ENCODE results near the gene SNX9.

The SNX9 gene

GRCh38 chr6:157786221-157786620 lies 36.8 kb upstream of the SNX9 start:
- no peak overlapping the region for H2BK5ac ChIP-seq (ENCODE audit: low read depth, low read length, poor library complexity, severe bottlenecking)
- 91% methylated on average over 1 of the region's 3 CpGs for WGBS
- H3K4ac ChIP-seq (ENCODE audit: low read depth in 1 of 2, low read length in 2 of 2): no peak overlapping the region
- H3K27ac ChIP-seq (ENCODE audit: low read length, poor library complexity, severe bottlenecking): no peak overlapping the region
- H2BK120ac ChIP-seq (ENCODE audit: low read depth, low read length): no peak overlapping the region
- no peak overlapping the region for H2BK15ac ChIP-seq (ENCODE audit: low read depth, poor library complexity, severe bottlenecking)
- H4K8ac ChIP-seq (ENCODE audit: low read length): no peak overlapping the region
- no peak for DNase-seq
- H2BK12ac ChIP-seq (ENCODE audit: low read length in 2 of 2): no peak overlapping the region
- no peak overlapping the region for H3K18ac ChIP-seq (ENCODE audit: low read depth in 1 of 2, low read length in 2 of 2)
- peaks cover 1% of the 10 kb centered on the region for H3K4me1 ChIP-seq (ENCODE audit: control insufficient read depth, insufficient read depth, low read depth, low read length)
- H3K9ac ChIP-seq (ENCODE audit: low read length): no peak overlapping the region
- H2AFZ ChIP-seq (ENCODE audit: low read depth, low read length): no peak overlapping the region
- H3K14ac ChIP-seq (ENCODE audit: low read length in 2 of 2): no peak overlapping the region
- no peak overlapping the region for H3K4me3 ChIP-seq (ENCODE audit: insufficient read depth in 1 of 2, low read depth in 1 of 2, low read length in 2 of 2)
- H3K4me2 ChIP-seq (ENCODE audit: low read length, poor library complexity, severe bottlenecking): no peak overlapping the region
- peaks cover 0 to 9% of the 10 kb centered on the region in 2 experiments for H3K36me3 ChIP-seq (ENCODE audit: control insufficient read depth in 1 of 2, insufficient read depth in 2 of 2, low read depth in 1 of 2, low read length in 2 of 2)
- no peaks in the 10 kb centered on the region for H3K27me3 ChIP-seq (ENCODE audit: control insufficient read depth in 1 of 2, insufficient read depth in 1 of 2, low read length in 2 of 2)
- no peaks in the 10 kb centered on the region for H3K79me1 ChIP-seq (replicated peaks; ENCODE audit: low read length, poor library complexity, severe bottlenecking)
- no peak overlapping the region for H4K91ac ChIP-seq (ENCODE audit: low read length)
- H3K23ac ChIP-seq (ENCODE audit: low read length in 2 of 2): no peak overlapping the region
- H3K9me3 ChIP-seq (ENCODE audit: control insufficient read depth, low read length): no peaks in the 10 kb centered on the region
- no peak overlapping the region for H2AK5ac ChIP-seq (ENCODE audit: low read length, severe bottlenecking)

- Histone ChIP-seq H2AFZ (ENCODE audit: low read depth, low read length) (no peak overlapping the region), H3K9ac (ENCODE audit: low read length) (peak overlapping the region; percentile 62), H3K36me3 (ENCODE audit: control insufficient read depth in 1 of 2, insufficient read depth in 2 of 2, low read depth in 1 of 2, low read length in 2 of 2) (peaks cover 0 to 5% of the 10 kb centered on the region in 2 experiments), H4K91ac (ENCODE audit: low read length) (no peak overlapping the region), H3K9me3 (ENCODE audit: control insufficient read depth, low read length) (no peaks in the 10 kb centered on the region), H2BK5ac (ENCODE audit: low read depth, low read length, poor library complexity, severe bottlenecking) (no peak overlapping the region), H2BK15ac (ENCODE audit: low read depth, poor library complexity, severe bottlenecking) (no peak overlapping the region), H2BK120ac (ENCODE audit: low read depth, low read length) (no peak overlapping the region), H2BK12ac (ENCODE audit: low read length in 2 of 2) (no peak overlapping the region), H3K27me3 (ENCODE audit: control insufficient read depth in 1 of 2, insufficient read depth in 1 of 2, low read length in 2 of 2) (no peaks in the 10 kb centered on the region), H3K27ac (ENCODE audit: low read length, poor library complexity, severe bottlenecking) (no peak overlapping the region), H4K8ac (ENCODE audit: low read length) (no peak overlapping the region), H3K79me1 (replicated peaks; ENCODE audit: low read length, poor library complexity, severe bottlenecking) (no peaks in the 10 kb centered on the region), H3K4me2 (ENCODE audit: low read length, poor library complexity, severe bottlenecking) (no peak overlapping the region), H3K4me1 (ENCODE audit: control insufficient read depth, insufficient read depth, low read depth, low read length) (peaks cover 1% of the 10 kb centered on the region), H3K14ac (ENCODE audit: low read length in 2 of 2) (no peak overlapping the region), H3K4ac (ENCODE audit: low read depth in 1 of 2, low read length in 2 of 2) (no peak overlapping the region), H3K23ac (ENCODE audit: low read length in 2 of 2) (no peak overlapping the region), H3K4me3 (ENCODE audit: insufficient read depth in 1 of 2, low read depth in 1 of 2, low read length in 2 of 2) (peak overlapping the region in 1 of 2 experiments; percentile 31), H2AK5ac (ENCODE audit: low read length, severe bottlenecking) (no peak overlapping the region), H3K18ac (ENCODE audit: low read depth in 1 of 2, low read length in 2 of 2) (no peak overlapping the region)
- no peak for DNase-seq
- 100% methylated on average over 1 of the region's 1 CpG for WGBS
Observed at GRCh38 chr6:157787080-157787479, 36.0 kb upstream of the SNX9 start.

GRCh38 chr6:157788180-157788579 lies 34.9 kb upstream of the SNX9 start:
- Histone ChIP-seq H3K27ac (ENCODE audit: low read length, poor library complexity, severe bottlenecking) (no peak overlapping the region), H2BK5ac (ENCODE audit: low read depth, low read length, poor library complexity, severe bottlenecking) (no peak overlapping the region), H3K4me2 (ENCODE audit: low read length, poor library complexity, severe bottlenecking) (no peak overlapping the region), H3K9ac (ENCODE audit: low read length) (no peak overlapping the region), H3K4me1 (ENCODE audit: control insufficient read depth, insufficient read depth, low read depth, low read length) (peaks cover 1% of the 10 kb centered on the region), H2AK5ac (ENCODE audit: low read length, severe bottlenecking) (no peak overlapping the region), H3K14ac (ENCODE audit: low read length in 2 of 2) (no peak overlapping the region), H3K4me3 (ENCODE audit: insufficient read depth in 1 of 2, low read depth in 1 of 2, low read length in 2 of 2) (no peak overlapping the region), H2AFZ (ENCODE audit: low read depth, low read length) (no peak overlapping the region), H3K9me3 (ENCODE audit: control insufficient read depth, low read length) (no peaks in the 10 kb centered on the region), H4K8ac (ENCODE audit: low read length) (no peak overlapping the region), H2BK120ac (ENCODE audit: low read depth, low read length) (no peak overlapping the region), H3K23ac (ENCODE audit: low read length in 2 of 2) (no peak overlapping the region), H3K27me3 (ENCODE audit: control insufficient read depth in 1 of 2, insufficient read depth in 1 of 2, low read length in 2 of 2) (no peaks in the 10 kb centered on the region), H3K79me1 (replicated peaks; ENCODE audit: low read length, poor library complexity, severe bottlenecking) (no peaks in the 10 kb centered on the region), H3K18ac (ENCODE audit: low read depth in 1 of 2, low read length in 2 of 2) (no peak overlapping the region), H4K91ac (ENCODE audit: low read length) (no peak overlapping the region), H2BK15ac (ENCODE audit: low read depth, poor library complexity, severe bottlenecking) (no peak overlapping the region), H3K4ac (ENCODE audit: low read depth in 1 of 2, low read length in 2 of 2) (no peak overlapping the region), H3K36me3 (ENCODE audit: control insufficient read depth in 1 of 2, insufficient read depth in 2 of 2, low read depth in 1 of 2, low read length in 2 of 2) (peaks cover 0 to 8% of the 10 kb centered on the region in 2 experiments), H2BK12ac (ENCODE audit: low read length in 2 of 2) (no peak overlapping the region)
- DNase-seq: no peak
- no CpG with 5 or more reads among the region's 1 CpG for WGBS

GRCh38 chr6:157789297-157789696 lies 33.7 kb upstream of the SNX9 start:
- no peak overlapping the region for H2AK5ac ChIP-seq (ENCODE audit: low read length, severe bottlenecking)
- no peak overlapping the region for H2BK15ac ChIP-seq (ENCODE audit: low read depth, poor library complexity, severe bottlenecking)
- H3K27ac ChIP-seq (ENCODE audit: low read length, poor library complexity, severe bottlenecking): no peak overlapping the region
- no peak overlapping the region for H3K4ac ChIP-seq (ENCODE audit: low read depth in 1 of 2, low read length in 2 of 2)
- no peak overlapping the region for H2BK120ac ChIP-seq (ENCODE audit: low read depth, low read length)
- no peak overlapping the region for H3K9ac ChIP-seq (ENCODE audit: low read length)
- H3K14ac ChIP-seq (ENCODE audit: low read length in 2 of 2): no peak overlapping the region
- H2BK5ac ChIP-seq (ENCODE audit: low read depth, low read length, poor library complexity, severe bottlenecking): no peak overlapping the region
- H3K79me1 ChIP-seq (replicated peaks; ENCODE audit: low read length, poor library complexity, severe bottlenecking): no peaks in the 10 kb centered on the region
- H3K4me2 ChIP-seq (ENCODE audit: low read length, poor library complexity, severe bottlenecking): no peak overlapping the region
- H3K4me3 ChIP-seq (ENCODE audit: insufficient read depth in 1 of 2, low read depth in 1 of 2, low read length in 2 of 2): no peak overlapping the region
- H3K18ac ChIP-seq (ENCODE audit: low read depth in 1 of 2, low read length in 2 of 2): no peak overlapping the region
- peaks cover 0 to 8% of the 10 kb centered on the region in 2 experiments for H3K36me3 ChIP-seq (ENCODE audit: control insufficient read depth in 1 of 2, insufficient read depth in 2 of 2, low read depth in 1 of 2, low read length in 2 of 2)
- H3K9me3 ChIP-seq (ENCODE audit: control insufficient read depth, low read length): no peaks in the 10 kb centered on the region
- H4K91ac ChIP-seq (ENCODE audit: low read length): no peak overlapping the region
- no peaks in the 10 kb centered on the region for H3K27me3 ChIP-seq (ENCODE audit: control insufficient read depth in 1 of 2, insufficient read depth in 1 of 2, low read length in 2 of 2)
- 92% methylated on average over 2 of the region's 3 CpGs for WGBS
- no peak overlapping the region for H2BK12ac ChIP-seq (ENCODE audit: low read length in 2 of 2)
- H3K4me1 ChIP-seq (ENCODE audit: control insufficient read depth, insufficient read depth, low read depth, low read length): peaks cover 1% of the 10 kb centered on the region
- DNase-seq: no peak
- H2AFZ ChIP-seq (ENCODE audit: low read depth, low read length): no peak overlapping the region
- no peak overlapping the region for H3K23ac ChIP-seq (ENCODE audit: low read length in 2 of 2)
- no peak overlapping the region for H4K8ac ChIP-seq (ENCODE audit: low read length)
